GM18505 (cell line): ENCODE results near the gene SATB2.

Experiments
- ATAC-seq: cut with Tn5 transposase; IDR thresholded peaks from one replicate; pipeline ENCODE4 v1.9.1; 2021; ENCODE audit not compliant: unreplicated experiment
- POLR2A ChIP-seq: IDR thresholded peaks from 4 replicates; pipeline ENCODE4 v1.6.1; 2011; ENCODE audit warnings: borderline replicate concordance; ENCODE audit not compliant: insufficient read depth, insufficient read length; ENCODE audit errors: extremely low read depth

Gene SATB2

GRCh38 chr2:199428291-199428690 is 29.4 kb downstream of the SATB2 start:
- TF ChIP-seq POLR2A: no peak
- ATAC-seq: no peak

- ATAC-seq: no peak
- no peak for TF ChIP-seq POLR2A
Observed at GRCh38 chr2:199424160-199424559, 33.6 kb downstream of the SATB2 start.

GRCh38 chr2:199419428-199419827 is 38.3 kb downstream of the SATB2 start:
- no peak for ATAC-seq
- no peak for TF ChIP-seq POLR2A

- ATAC-seq: no peak
- no peak for TF ChIP-seq POLR2A
Observed at GRCh38 chr2:199414465-199414864, 43.3 kb downstream of the SATB2 start.

- no peak for ATAC-seq
Observed at GRCh38 chr2:199414001-199414400, 43.7 kb downstream of the SATB2 start.

GRCh38 chr2:199409759-199410529 is 47.8 kb downstream of the SATB2 start:
- ATAC-seq: no peak
- no peak for TF ChIP-seq POLR2A

More at GRCh38 chr2:199414001-199414400, 43.7 kb downstream of the SATB2 start:
- TF ChIP-seq POLR2A: no peak

- no peak for ATAC-seq
Observed at GRCh38 chr2:199407421-199407820, 50.3 kb downstream of the SATB2 start.

GRCh38 chr2:199405241-199405640 is 52.5 kb downstream of the SATB2 start:
- no peak for ATAC-seq
- TF ChIP-seq POLR2A: no peak

More at GRCh38 chr2:199407421-199407820, 50.3 kb downstream of the SATB2 start:
- no peak for TF ChIP-seq POLR2A

- no peak for ATAC-seq
- no peak for TF ChIP-seq POLR2A
Observed at GRCh38 chr2:199404841-199405240, 52.9 kb downstream of the SATB2 start.

- no peak for TF ChIP-seq POLR2A
Observed at GRCh38 chr2:199395311-199395710, 62.4 kb downstream of the SATB2 start.

GRCh38 chr2:199392363-199392762 is 65.4 kb downstream of the SATB2 start:
- ATAC-seq: no peak
- no peak for TF ChIP-seq POLR2A

More at GRCh38 chr2:199395311-199395710, 62.4 kb downstream of the SATB2 start:
- no peak for ATAC-seq

GRCh38 chr2:199388728-199389268 is 68.9 kb downstream of the SATB2 start:
- no peak for ATAC-seq
- no peak for TF ChIP-seq POLR2A

GRCh38 chr2:199384043-199384442 is 73.7 kb downstream of the SATB2 start:
- ATAC-seq: no peak
- TF ChIP-seq POLR2A: no peak

- no peak for ATAC-seq
- TF ChIP-seq POLR2A: no peak
Observed at GRCh38 chr2:199383021-199383420, 74.7 kb downstream of the SATB2 start.
